SH-SY5Y (cell line): ENCODE measurements around the gene SFXN5.

Source experiments
- GATA2 ChIP-seq: IDR thresholded peaks from 2 replicates; pipeline ENCODE4 v1.6.1; 2011; ENCODE audit warnings: mild to moderate bottlenecking, low read depth, low read length
- GATA3 ChIP-seq: IDR thresholded peaks from 2 replicates; pipeline ENCODE4 v1.6.1; 2011; ENCODE audit warnings: low read depth, mild to moderate bottlenecking, low read length, moderate library complexity

- no peak for TF ChIP-seq GATA3
- TF ChIP-seq GATA2: no peak
Measured at GRCh38 chr2:73079636-73080035, 8.1 kb upstream of the SFXN5 start.
